Sigmoid colon (tissue), 7 donors: Measurements from ENCODE around the gene TMED4. TPM values are rescaled to one million over a fixed set of nuclear protein-coding genes. Genes with fewer than 3 reads are reported as not detected.

Experiments
- DNase-seq: peaks from one replicate; pipeline ENCODE4 v3.0.0-alpha.2; 2019
- H3K27ac ChIP-seq, 4 donors: fragments of 200-600 bp; sonication (generic); one replicate each; pipeline ENCODE4 v1.5.1; 2016 to 2019; ENCODE audit warnings: mild to moderate bottlenecking in 1 of 4
- H3K27me3 ChIP-seq, 3 donors: fragments of 200-600 bp; sonication (generic); one replicate each; pipeline ENCODE4 v1.5.1; 2019; ENCODE audit warnings: mild to moderate bottlenecking in 1 of 3
- H3K36me3 ChIP-seq, 4 donors: fragments of 200-600 bp; sonication (generic); one replicate each; pipeline ENCODE4 v1.5.1; 2016 to 2019
- H3K4me1 ChIP-seq, 4 donors: fragments of 200-600 bp; sonication (generic); one replicate each; pipeline ENCODE4 v1.5.1; 2017 to 2019
- H3K4me3 ChIP-seq, 4 donors: fragments of 200-600 bp; sonication (generic); one replicate each; pipeline ENCODE4 v1.5.1; 2017 to 2019; ENCODE audit warnings: mild to moderate bottlenecking in 2 of 4, moderate library complexity in 1 of 4
- H3K9me3 ChIP-seq, 4 donors: fragments of 200-600 bp in 3 of 4; sonication (generic) in 3 of 4; one replicate each; pipeline versions ENCODE4 v1.5.1 to v1.6.1; 2013 to 2019
- EP300 ChIP-seq, 4 donors: sonication (generic); formaldehyde crosslinking; IDR thresholded peaks; one replicate each; pipeline ENCODE4 v1.6.1; 2017; ENCODE audit warnings: antibody characterized with exemption in 4 of 4
- POLR2A ChIP-seq, 2 donors: fragments of 450-650 bp; IDR thresholded peaks; one replicate each; pipeline ENCODE4 v1.6.1; 2016; ENCODE audit warnings: antibody characterized with exemption in 2 of 2, mild to moderate bottlenecking in 2 of 2, moderate library complexity in 2 of 2
- POLR2AphosphoS5 ChIP-seq, 4 donors: sonication (generic); formaldehyde crosslinking; IDR thresholded peaks; one replicate each; pipeline ENCODE4 v1.6.1; 2017; ENCODE audit warnings: antibody characterized with exemption in 4 of 4
- WGBS, 2 donors: extraction: QIAGEN DNeasy Blood & Tissue Kit; methylation state at CpG; one replicate each; pipeline ENCODE4 v1.1.7; 2013; 5-methylcytosine and 5-hydroxymethylcytosine counted together
- intact Hi-C: fragments of 100-400 bp; cut with DNase I; formaldehyde crosslinking; loops from one replicate; pipeline ENCODE4 v1.15.1; 2023
- polyA plus RNA-seq, 3 donors: library from polyadenylated mRNA; stranded (reverse); fragments of 200-250 nt; gene quantifications; one replicate each; pipeline ENCODE4 v1.2.3, GENCODE V29; 2013
- total RNA-seq, 4 donors: library from RNA; depleted of rRNA; stranded (reverse); fragments of >200 nt; gene quantifications; one replicate each; pipeline ENCODE4 v1.1.0, GENCODE V29; 2016
- TF ChIP-seq, protein P1 (sequence below), 4 experiments: fragments of 450-650 bp in 3 of 4; fragments of 200-600 bp in 1 of 4; IDR thresholded peaks; one replicate each; pipeline ENCODE4 v1.5.1; 2016 to 2019; ENCODE audit warnings: antibody characterized with exemption in 4 of 4, mild to moderate bottlenecking in 3 of 4, moderate library complexity in 2 of 4
- donor health status: healthy with polysubstance abuse.
- donor health status: Bipolar disorder and iron deficiency.
- donor health status: healthy.

Gene TMED4
- total and polyA plus RNA-seq, 7 donors: 18.6 to 209 (median 114) TPM

DNA sequence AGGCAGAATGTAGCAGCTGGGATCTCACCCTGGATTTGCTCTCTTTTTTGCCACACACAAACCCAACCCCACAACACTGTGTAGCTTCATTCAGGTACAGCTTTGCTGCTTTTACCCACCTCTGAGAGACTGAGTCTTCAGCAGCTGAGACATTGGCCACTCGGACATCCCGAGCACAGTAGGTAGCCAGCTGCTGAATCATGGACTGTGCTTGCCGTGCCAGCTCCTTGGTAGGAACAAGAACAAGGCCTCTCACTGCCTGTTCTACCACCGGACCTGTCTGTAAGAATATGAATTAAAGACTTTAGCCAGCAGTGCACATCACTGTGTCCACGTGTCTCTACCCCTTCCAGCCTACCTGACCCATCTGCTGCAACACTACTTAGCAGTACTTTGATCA lies 9.3 kb downstream of the TMED4 start:
- Histone ChIP-seq H3K4me1 (peaks cover 0 to 25% (median 22%) of the 10 kb centered on the region in 4 donors), H3K4me3 (peak overlapping the region; percentile 55 to 89 (median 86)), H3K9me3 (no peaks in the 10 kb centered on the region), H3K27me3 (no peaks in the 10 kb centered on the region), H3K36me3 (peaks cover 40 to 66% (median 46%) of the 10 kb centered on the region in 4 donors), H3K27ac (peak overlapping the region in 2 of 4 donors; percentile 92 to 94)
- TF ChIP-seq POLR2A (IDR thresholded peaks at IDR 0.05) (no peak), POLR2AphosphoS5 (IDR thresholded peaks at IDR 0.05) (no peak), EP300 (IDR thresholded peaks at IDR 0.05) (no peak)
- TF ChIP-seq, protein P1, sequence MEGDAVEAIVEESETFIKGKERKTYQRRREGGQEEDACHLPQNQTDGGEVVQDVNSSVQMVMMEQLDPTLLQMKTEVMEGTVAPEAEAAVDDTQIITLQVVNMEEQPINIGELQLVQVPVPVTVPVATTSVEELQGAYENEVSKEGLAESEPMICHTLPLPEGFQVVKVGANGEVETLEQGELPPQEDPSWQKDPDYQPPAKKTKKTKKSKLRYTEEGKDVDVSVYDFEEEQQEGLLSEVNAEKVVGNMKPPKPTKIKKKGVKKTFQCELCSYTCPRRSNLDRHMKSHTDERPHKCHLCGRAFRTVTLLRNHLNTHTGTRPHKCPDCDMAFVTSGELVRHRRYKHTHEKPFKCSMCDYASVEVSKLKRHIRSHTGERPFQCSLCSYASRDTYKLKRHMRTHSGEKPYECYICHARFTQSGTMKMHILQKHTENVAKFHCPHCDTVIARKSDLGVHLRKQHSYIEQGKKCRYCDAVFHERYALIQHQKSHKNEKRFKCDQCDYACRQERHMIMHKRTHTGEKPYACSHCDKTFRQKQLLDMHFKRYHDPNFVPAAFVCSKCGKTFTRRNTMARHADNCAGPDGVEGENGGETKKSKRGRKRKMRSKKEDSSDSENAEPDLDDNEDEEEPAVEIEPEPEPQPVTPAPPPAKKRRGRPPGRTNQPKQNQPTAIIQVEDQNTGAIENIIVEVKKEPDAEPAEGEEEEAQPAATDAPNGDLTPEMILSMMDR (IDR thresholded peaks at IDR 0.05): no peak
- WGBS, 2 donors: 50 to 75% methylated on average over 5 of the region's 5 CpGs
- no peak for DNase-seq
- intact Hi-C loops: no loop called here

DNA sequence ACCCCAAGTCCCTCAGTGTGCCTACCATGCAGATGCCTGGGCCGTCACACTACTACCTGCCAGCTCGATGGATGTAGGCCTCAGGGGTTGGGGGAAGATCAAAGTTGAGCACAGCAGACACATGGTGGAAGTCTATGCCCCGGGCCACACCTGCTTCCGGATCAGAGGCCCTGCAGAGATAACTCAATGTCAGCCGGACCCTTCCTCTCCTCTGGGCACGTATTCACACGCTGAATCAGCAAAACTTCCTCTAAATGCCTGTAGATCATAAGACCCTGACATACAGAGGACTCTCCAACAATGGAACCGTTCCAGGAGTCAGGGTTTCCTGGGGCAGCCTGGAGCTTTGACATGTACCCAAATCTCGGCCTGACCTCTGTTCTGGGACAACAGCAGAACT lies 12.1 kb downstream of the TMED4 start:
- H3K27ac ChIP-seq: no peak overlapping the region
- intact Hi-C loops: loop anchor here (5.0 kb wide), 1 partner anchor 78 kb away; the partner anchor contains the start of gene NUDCD3
- no peaks in the 10 kb centered on the region for H3K9me3 ChIP-seq
- peaks cover 0 to 25% (median 21%) of the 10 kb centered on the region in 4 donors for H3K4me1 ChIP-seq
- TF ChIP-seq EP300 (IDR thresholded peaks at IDR 0.05) (no peak), POLR2AphosphoS5 (IDR thresholded peaks at IDR 0.05) (no peak), POLR2A (IDR thresholded peaks at IDR 0.05) (no peak)
- TF ChIP-seq, protein P1 (IDR thresholded peaks at IDR 0.05): no peak
- H3K27me3 ChIP-seq: no peaks in the 10 kb centered on the region
- no peak for DNase-seq
- peaks cover 42 to 79% (median 59%) of the 10 kb centered on the region in 4 donors for H3K36me3 ChIP-seq
- 93 to 95% methylated on average over 9 of the region's 9 CpGs for WGBS, 2 donors
- H3K4me3 ChIP-seq: no peak overlapping the region

DNA sequence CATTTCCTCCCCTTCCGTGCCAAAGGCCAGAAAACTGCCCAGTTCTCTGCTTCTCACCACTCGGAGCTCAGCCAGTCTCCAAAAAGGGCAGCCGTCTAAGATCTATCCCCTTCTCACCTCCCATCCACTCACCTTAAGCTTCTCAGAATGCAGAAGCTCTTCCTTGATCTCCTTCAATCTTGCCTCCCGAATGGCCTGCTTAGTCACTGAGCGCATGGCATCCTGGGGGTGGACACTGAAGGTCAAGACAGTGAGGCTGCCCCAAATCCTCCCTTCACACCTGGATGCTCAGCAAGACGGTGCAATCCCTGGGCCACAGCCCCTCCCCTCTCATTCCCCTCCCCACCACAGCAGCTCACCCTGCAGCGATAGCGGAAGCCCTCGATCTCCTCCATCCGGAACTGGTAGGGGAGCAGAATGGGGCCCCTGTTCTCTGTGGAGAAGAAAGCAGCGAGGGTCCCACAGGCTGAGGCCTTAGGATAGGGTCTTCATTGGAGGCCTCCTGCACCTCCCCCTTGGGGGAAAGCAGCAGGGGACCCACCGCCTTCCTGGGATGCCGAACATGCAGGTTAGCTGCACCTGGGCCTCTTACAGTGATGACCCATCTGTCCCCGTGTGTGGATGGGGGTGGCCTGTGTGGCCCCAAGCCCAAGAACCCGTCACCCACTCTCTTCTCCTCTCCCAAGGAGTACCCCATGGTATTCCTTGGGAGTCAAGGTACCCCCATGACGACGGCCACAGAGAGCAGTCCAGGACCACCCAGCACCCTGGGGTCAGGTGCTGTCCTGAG lies 13.1 kb downstream of the TMED4 start:
- H3K27me3 ChIP-seq: no peaks in the 10 kb centered on the region
- no peaks in the 10 kb centered on the region for H3K9me3 ChIP-seq
- H3K4me1 ChIP-seq: peaks cover 0 to 15% (median 13%) of the 10 kb centered on the region in 4 donors
- no peak for DNase-seq
- no peak overlapping the region for H3K27ac ChIP-seq
- H3K4me3 ChIP-seq: no peak overlapping the region
- 93 to 94% methylated on average over 17 of the region's 17 CpGs for WGBS, 2 donors
- TF ChIP-seq EP300 (IDR thresholded peaks at IDR 0.05) (no peak), POLR2AphosphoS5 (IDR thresholded peaks at IDR 0.05) (no peak), POLR2A (IDR thresholded peaks at IDR 0.05) (no peak)
- TF ChIP-seq, protein P1 (IDR thresholded peaks at IDR 0.05): no peak
- intact Hi-C loops: loop anchor here (5.0 kb wide), 1 partner anchor 77 kb away; the partner anchor contains the start of gene NUDCD3
- peaks cover 42 to 88% (median 64%) of the 10 kb centered on the region in 4 donors for H3K36me3 ChIP-seq

DNA sequence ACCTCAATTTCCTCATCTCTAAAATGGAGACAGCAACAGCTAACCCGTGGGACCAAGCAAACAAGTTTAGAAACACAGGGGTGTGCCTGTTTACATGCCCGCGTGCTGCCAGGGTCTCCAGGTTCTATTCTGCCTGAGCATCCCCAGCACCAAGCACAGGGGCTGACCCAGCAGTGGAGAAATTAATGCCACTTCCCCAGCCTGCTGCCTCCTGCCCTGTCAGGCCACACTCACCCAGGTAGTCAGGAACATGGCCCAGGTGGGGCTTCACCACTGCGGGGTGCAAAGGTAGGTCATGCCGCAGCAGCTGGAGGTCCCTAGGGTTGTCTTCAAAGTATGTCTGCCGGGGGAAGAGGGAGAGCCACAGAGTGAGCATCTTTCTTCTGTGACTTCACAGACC lies 14.1 kb downstream of the TMED4 start:
- intact Hi-C loops: loop anchor here (5.0 kb wide), 1 partner anchor 76 kb away; the partner anchor contains the start of gene NUDCD3
- H3K4me3 ChIP-seq: no peak overlapping the region

More for the DNA sequence above, 14.1 kb downstream of the TMED4 start:
- 87 to 95% methylated on average over 6 of the region's 6 CpGs for WGBS, 2 donors
- Histone ChIP-seq H3K9me3 (no peaks in the 10 kb centered on the region), H3K27ac (no peak overlapping the region), H3K36me3 (peaks cover 42 to 91% (median 64%) of the 10 kb centered on the region in 4 donors), H3K4me1 (peaks cover 0 to 11% (median 9%) of the 10 kb centered on the region in 4 donors), H3K27me3 (no peaks in the 10 kb centered on the region)
- DNase-seq: no peak
- TF ChIP-seq, protein P1 (IDR thresholded peaks at IDR 0.05): no peak
- TF ChIP-seq POLR2AphosphoS5 (IDR thresholded peaks at IDR 0.05) (no peak), POLR2A (IDR thresholded peaks at IDR 0.05) (no peak), EP300 (IDR thresholded peaks at IDR 0.05) (no peak)
